Hematopoietic multipotent progenitor cell treated with erythropoietin and hydrocortisone succinate and interleukin-3 and kit ligand, for 6 days (in vitro differentiated cells): ENCODE results near the gene SLC15A3.

ENCODE experiments used
- DNase-seq: peaks from one replicate; pipeline ENCODE4 v3.0.0-alpha.2; 2015

SLC15A3 gene

DNA sequence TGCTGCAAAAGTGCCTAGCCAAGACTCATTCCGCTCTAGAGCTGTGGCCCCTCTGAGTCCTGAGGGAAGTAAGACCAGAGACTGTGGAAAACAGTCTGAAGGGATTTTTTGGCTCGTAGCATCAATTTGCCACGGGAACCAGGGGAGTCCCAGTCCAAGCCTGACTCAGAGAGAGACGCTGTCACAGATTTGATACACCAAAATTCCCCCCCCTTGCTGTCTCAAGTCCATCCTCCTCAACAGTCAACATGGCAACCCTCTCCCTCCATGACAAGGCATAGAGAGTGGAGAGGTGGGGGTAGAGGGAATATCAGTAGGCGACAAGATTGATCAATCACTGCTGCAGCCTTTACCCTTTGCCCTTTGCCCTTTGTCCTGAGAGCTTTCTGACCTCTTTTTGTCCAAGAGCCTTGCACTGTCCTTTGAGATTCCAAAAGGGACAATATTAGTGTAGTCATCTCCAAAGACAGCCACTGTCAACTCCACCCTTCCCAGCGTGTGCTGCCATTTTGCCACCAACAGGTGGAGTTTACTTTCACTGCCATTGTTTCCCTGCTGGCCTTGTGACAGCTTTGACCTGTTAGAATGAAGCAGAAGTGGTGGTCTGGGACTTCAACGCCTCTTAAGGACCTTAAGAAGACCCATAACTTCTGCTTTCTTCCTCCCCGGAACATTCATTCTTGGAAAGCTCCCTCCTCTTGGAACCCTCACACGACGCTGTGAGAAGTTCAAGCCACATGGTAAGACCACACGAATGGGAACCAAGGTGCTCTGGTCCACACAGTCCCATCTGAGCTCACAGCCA, 7.3 kb downstream of the SLC15A3 start:
- DNase-seq: peak; percentile 53

DNA sequence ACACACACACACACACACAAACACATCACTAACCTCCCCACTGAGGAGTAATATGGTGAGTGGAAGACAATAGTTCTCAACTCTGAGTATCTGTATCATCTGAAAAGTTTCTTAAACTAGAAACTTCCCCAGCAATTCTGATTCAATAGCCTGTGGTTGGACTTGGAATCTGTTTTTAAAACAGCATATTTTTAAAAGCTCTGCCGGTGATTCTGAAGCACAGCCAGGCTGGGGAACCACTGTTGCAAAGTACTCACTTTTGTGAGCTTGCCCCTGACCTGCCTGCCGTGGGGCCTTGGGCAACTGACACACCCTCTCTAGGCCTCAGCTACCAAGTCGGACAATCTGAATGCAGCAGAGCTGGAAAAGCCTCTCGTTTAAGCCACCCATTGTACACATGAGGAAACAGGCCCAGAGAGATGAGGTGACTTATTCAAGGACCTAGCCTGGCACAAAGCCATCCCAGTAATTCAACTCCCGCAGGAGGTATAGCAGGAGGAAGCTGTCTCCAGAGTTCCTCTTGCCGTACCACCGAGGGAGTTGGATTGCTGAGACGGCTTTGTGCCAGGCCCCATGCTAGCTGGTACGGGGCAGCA, 8.9 kb downstream of the SLC15A3 start:
- DNase-seq: no peak

DNA sequence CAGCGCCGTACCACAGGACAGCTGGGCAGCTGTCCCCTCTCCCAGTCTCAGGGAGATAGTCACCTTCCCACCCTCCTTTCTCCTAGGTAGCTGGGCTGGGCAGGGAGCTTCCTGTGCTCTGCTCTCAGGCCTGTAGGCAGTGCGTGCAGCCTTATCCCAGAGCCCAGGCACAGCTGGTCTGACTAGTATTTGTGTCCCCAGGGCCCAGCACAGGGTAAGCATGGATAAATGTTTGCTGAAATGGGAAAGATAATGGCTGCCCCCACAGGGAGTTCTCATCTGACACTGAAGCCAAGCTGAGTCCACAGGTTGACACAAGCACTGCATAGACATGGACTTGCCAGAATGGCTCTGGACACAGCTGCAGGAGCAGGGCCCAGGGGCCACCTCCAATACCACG, 9.8 kb downstream of the SLC15A3 start:
- no peak for DNase-seq

DNA sequence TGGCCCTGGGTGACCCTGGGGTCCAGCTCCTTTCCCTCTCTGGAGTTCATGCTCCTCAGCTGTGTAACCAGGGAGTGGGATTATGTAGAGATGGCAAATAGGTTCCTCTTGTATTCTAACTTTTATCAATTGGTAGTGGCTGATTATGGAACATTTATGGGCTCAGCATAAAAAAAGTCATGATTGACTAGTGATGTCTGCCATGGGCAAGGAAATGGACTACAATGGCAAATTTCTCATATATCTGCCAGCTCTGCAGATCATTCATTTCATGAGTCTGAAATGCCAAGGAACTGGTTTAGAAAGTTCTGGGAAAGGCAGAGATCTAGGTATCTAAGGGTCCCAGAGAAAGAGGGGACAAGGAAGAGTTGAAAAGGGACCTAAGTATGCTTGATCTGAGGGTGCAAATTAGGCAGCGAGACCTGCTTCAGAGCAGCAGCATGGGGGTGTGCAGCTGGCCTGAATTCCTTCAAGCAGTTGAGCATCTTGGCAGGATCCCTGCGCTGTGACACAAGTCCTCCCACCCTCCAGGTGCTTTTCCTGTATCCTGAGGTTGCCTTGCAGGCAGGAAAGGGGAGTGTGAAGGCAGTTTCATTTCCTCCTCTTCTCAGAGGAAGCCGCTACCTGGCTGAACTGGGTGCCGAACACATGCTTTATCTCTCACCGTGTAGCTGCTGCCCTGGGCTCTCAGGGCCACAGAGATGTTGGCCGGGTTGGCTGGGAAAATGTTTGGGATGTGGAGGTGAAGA, 10.4 kb downstream of the SLC15A3 start:
- DNase-seq: no peak

DNA sequence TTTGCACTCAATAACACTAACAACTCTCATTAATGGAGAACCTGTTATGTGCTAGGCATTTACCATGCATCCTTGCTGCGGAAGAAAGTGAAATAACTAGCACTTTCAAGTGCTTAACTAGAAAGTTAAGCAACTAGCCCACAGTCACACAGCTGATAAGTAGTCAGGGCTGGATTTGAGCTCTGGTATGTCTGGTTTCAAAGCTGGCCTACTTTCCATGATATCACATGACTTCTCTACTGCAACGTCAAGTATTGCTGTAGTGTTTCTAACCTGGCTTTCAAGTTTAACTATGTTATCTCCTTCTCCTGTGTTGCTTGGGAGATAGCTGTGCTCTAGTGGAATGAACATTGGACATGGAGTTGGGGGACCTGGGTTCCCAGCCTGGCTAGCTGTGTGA, 12.1 kb downstream of the SLC15A3 start:
- DNase-seq: no peak

DNA sequence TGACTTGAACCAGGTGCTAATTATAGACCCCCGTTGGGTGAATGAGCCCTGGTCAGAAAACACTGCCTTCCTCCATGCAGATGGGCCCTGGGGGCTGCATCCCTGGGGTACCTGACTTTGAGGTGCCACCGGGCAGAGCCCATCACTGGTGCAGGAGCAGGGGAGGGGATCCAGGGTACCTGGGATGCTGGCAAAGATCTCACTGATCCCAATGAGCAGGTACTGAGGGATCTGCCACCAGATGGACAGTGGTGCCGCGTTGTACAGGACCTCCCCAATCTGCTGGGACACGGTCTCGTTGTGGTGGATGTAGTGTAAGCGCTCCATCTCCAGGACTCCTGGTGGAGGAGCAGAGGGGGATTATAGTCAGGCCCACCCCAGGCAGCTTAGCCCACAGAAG, 12.7 kb downstream of the SLC15A3 start:
- no peak for DNase-seq

DNA sequence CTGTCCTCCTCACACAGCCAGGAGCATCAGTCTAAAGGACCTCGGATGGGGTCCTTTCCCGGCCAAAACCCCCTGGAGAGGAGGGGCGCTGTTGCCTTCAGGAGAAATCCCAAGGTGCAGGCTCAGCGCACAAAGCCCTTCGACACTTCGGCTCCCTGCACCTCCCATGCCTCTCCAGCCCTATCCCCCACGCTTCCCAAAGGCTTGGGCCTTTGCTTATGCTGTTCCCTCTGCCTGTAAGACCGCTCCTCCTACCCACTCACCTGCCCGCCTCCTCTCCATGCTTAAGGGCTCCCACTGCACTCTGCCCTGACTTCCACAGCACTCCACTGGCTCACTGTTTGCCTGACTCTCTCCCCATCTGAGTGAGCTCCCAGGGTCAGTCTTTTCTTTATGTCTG, 13.5 kb downstream of the SLC15A3 start:
- DNase-seq: no peak

DNA sequence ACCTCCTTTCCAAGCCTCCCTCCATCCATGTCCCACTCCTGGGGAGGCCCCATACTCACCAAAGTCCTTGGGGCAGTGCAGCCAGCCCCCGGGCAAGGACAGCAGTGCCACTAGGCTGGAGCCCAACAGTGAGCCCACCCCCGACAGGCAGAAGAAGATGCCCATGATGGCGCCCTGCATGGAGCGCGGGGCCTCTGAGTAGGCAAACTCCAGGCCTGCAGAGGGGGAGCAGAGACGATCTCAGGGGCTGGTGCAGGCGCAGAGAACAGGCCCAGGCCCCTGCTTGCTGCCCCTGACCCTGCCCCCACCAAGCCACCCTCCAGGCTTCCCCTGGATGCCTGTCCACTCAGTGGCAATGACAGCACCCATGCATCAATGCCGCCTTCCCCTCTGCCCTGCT, 14.2 kb downstream of the SLC15A3 start:
- no peak for DNase-seq

DNA sequence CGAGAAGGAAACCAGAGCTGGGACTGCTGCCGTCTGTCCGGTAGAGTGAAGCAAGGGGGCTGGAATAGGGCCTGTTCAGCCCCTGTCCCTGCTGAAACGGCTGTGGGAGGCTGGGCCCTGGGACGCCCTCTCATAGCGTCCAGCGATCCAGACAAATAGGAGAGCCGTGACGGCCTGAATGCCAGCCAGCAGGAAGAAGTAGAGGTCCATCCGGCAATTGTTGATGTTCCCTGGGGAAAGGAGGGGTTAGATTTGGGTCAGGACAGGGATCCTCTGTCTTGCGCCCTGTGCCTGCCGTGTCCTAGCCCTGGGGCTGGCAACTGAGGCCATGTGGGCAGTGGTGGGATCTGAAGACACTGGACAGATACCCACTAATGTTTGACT, 14.8 kb downstream of the SLC15A3 start:
- no peak for DNase-seq

DNA sequence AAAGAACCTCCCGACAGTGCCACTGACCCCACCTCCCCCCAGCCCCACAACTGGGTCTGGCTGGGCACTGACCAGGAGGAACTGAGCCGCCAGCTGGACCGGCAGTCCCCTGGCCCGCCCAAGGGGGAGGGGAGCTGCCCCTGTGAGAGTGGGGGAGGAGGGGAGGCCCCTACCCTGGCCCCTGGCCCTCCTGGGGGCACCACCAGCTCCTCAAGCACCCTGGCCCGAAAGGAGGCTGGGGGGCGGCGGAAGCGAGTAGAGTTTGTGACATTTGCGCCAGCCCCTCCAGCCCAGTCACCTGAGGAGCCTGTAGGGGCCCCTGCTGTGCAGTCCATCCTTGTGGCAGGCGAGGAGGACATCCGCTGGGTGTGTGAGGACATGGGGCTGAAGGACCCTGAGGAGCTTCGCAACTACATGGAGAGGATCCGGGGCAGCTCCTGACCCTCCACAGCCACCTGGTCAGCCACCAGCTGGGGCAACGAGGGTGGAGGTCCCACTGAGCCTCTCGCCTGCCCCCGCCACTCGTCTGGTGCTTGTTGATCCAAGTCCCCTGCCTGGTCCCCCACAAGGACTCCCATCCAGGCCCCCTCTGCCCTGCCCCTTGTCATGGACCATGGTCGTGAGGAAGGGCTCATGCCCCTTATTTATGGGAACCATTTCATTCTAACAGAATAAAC, 15.4 kb downstream of the SLC15A3 start:
- DNase-seq: no peak

DNA sequence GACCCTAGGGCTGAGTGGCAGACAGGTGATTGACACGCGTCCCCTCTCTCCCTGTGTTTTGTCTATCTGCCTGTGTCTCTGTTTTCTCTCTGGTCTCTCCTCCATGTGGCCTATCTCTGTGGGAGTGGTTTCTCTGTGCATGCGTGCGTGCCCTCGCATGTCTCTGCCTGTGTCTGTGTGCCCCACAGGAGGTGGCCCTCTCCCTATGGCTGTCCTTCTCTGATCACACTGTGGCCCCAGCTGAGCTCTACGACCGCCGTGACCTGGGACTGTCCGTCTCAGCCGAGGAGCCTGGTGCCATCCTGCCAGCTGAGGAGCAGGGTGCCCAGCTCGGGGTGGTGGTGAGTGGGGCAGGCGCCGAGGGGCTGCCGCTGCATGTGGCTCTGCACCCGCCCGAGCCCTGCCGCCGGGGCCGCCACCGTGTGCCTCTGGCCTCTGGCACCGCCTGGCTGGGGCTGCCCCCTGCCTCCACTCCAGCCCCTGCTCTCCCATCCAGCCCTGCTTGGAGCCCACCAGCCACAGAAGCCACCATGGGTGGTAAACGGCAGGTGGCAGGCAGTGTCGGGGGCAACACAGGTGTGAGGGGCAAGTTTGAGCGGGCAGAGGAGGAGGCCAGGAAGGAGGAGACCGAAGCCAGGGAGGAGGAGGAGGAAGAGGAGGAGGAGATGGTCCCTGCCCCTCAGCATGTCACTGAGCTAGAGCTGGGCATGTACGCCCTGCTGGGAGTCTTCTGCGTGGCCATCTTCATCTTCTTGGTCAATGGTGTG, 16.1 kb downstream of the SLC15A3 start:
- DNase-seq: no peak

DNA sequence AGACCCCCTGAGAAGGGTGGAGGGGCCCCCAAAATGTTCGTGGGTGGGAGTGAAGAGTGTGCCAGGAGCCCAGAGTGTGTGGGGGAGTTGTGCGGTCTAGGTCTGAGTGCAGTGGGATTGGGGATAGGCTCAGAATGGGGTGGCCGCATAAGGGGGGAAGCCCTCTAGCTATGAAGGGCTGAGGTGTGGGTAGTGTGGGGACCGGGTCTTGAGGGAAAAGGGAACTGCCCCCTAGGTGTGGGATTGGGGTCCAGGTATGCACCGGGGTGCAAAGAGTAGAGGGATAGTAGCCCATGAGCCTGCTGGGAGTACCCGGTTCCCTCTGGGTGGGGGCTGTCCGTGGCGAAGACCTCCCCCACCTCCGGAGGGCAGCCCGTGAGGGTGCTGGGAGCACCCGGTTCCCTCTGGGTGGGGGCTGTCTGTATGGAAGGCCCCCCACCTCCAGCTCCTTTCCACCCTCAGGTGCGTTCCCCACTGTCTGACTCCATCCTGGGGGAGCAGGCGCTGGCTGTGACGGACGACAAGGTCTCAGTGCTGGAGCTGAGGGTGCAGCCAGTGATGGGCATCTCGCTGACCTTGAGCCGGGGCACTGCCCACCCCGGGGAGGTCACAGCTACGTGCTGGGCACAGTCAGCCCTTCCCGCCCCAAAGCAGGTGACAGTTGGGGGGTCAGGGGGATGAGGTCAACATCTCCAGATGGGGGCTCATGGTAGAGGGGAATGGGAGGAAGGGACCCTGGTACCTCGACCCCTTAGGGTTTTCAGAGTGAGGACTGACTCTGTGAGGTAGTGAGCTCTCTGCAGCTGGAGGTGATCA, 17.0 kb downstream of the SLC15A3 start:
- DNase-seq: no peak

DNA sequence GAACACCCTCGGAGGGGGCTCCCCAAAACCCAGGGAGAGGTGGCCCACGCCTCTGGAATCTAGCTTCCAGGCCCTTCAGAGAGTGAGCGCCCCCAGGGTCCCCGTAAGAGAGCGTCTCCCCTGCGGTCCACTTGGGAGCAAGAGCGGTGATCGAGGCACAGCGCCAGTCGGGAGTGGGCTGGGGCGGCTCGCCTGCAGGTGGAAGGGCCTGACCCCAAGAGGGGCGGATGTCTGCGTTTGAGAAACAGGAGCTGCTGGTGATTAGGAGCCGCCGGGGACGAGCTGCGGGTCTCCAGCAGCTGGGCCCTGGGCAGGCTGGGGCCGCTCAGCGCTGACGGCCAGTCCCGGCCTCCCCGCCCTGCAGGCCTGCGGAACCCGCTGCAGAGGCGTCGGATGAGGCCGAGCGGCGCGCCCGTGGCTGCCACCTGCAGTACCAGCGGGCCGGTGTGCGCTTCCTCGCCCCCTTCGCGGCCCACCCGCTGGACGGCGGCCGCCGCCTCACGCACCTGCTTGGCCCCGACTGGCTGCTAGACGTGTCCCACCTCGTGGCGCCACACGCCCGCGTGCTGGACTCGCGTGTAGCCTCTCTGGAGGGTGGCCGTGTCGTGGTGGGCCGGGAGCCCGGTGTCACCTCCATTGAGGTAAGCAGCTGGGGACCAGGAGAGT, 17.7 kb downstream of the SLC15A3 start:
- no peak for DNase-seq

DNA sequence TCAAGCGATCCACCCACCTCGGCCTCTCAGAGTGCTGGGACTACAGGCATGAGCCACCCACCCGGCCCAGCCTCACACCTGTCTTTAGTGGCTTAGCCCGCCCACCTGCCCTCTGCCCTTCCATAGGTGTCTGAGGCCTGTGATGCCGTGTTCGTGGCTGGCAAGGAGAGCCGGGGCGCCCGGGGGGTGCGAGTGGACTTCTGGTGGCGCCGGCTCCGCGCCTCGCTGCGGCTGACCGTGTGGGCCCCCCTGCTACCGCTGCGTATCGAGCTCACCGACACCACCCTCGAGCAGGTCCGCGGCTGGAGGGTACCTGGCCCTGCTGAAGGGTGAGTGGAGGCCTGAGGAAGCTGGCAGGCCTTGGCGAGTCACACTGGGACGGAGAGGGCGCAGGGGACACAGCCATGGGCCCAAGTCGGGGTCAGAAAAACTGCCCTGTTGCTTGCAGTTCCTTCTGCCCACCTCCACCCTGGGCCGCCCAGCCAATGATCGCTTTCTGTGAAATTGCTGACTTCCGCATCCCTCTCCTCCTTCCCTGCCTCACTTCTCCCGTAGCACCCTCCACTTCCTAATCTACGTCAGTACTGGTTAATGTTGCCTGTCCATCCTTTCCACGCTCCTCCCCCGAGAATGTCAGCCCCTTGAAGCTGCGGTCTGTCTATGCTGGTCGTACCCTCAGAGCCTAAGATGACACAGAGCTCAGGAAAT, 18.4 kb downstream of the SLC15A3 start:
- no peak for DNase-seq

DNA sequence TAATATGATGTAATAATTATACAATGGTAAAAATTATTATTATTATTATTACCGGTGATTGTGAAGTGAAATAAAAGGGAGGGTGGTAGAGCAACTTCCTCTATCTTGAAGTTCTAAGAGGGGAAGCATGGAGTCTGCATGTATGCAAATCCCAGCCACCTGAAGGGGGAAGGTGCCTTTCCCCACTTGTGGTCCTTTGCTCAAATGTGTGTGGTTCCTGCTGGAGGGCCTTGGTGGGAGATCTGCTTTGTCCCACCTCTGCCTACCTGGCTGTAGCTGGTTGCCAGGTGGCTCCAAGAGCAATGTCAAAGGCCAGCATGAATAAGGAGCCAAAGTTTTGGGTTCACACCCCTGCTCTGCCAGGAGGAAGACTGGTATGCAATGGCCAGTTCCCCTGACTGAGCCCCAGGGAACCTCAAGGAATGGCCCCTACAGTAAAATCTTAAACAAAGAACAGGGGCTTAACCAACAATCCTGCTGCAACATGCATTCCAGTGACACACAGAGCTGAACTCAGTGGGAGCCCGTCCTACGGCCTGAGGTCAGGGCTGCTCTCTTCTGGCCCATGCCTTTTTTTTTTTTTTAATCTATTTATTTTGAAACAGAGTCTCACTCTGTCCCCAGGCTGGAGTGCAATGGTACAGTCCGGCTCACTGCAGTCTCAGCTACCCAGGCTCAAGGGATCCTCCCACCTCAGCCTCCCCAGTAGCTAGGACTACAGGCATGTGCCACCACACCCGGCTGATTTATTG, 19.2 kb downstream of the SLC15A3 start:
- DNase-seq: no peak

DNA sequence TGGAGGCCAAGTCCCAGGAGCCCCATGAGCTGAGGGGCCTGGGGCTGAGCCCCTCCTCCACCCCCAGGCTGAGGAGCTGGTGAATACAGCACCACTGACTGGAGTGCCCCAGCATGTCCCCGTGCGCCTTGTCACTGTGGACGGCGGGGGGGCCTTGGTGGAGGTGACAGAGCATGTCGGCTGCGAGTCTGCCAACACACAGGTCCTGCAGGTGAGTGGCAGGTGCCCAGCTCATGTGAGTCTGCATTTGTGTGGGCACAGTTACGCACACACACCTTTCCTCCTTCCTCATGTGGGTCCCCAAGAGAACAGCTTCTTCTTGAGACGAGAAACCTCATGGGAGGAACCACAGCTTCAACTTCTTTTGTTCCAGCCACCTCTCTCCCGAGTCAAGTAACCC, 20.1 kb downstream of the SLC15A3 start:
- no peak for DNase-seq

DNA sequence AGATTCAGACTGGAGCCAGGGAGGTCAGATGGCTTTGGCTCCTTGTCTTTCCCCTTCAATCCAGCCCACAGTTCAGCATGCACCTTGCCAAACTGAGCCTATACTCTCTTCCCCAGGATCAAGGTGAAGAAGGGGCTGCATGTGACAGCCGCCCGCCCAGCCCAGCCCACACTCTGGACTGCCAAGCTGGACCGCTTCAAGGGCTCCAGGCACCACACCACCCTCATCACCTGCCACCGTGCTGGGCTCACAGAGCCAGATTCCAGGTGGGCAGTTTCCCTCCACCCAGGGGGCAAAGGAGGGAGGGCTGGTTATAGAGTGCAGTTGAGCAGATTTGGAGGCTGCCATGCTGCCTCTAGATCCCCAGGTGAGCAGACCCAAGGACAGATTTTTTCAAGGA, 21.6 kb downstream of the SLC15A3 start:
- DNase-seq: no peak

DNA sequence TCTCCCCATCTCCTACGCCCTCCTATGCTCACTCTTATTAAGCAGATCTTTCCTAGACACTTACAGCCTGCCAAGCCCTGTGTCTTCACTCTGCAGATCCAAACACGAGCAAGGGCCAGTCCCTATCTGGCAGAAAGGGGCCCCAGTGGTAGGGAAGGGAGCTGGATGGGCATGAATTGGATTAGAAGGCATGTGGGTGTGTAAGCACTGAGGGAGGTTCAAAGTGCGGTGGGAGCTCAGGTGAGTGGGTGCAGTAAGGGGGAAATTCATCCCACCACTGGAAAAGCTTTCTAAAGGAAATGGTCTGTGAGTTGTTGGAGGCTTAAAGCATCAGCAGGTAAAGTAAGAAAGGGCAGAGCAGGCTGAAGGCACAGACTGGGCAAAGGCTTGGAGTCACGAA, 22.2 kb downstream of the SLC15A3 start:
- no peak for DNase-seq

DNA sequence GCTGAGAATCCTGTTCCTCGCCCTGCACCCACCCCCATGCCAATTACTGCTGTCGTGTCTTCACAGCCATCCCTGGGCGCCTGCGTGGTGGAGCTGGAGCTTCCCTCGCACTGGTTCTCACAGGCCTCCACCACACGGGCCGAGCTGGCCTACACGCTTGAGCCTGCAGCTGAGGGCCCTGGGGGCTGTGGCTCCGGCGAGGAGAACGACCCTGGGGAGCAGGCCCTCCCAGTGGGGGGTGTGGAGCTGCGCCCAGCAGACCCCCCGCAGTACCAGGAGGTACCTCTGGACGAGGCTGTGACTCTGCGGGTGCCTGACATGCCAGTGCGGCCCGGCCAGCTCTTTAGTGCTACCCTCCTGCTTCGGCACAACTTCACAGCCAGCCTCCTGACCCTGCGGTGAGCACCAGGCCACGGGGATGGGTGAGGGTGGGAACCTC, 23.4 kb downstream of the SLC15A3 start:
- no peak for DNase-seq

DNA sequence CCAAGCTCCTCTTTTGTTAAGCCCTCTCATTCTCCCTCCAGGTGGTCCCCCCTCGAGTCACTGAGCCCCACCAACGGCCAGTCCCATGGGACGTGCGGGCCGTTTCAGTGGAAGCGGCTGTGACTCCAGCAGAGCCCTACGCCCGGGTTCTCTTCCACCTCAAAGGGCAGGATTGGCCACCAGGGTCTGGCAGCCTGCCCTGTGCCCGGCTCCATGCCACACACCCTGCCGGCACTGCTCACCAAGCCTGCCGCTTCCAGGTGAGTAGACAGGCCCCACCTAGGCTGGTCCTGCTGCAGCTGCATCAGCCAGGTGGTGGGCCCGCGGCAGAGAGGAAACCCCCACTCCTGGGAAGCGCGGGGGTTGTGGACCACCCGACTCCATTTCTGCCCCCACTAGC, 24.4 kb downstream of the SLC15A3 start:
- no peak for DNase-seq
